T-cell (primary cell): ENCODE measurements around the gene ST3GAL3. TPM values are rescaled to one million over a fixed set of nuclear protein-coding genes. Genes with fewer than 3 reads are reported as not detected.

Experiments used
- ATAC-seq, 4 experiments: fragments of 200-7000 bp in 3 of 4; fragments of 150-1000 bp in 1 of 4; cut with Tn5 transposase; replicated peaks in 1 of 4; 1 replicate in 3 of 4; 2 replicates in 1 of 4; pipeline ENCODE4 v1.10.0; 2021; ENCODE audit warnings: moderate library complexity in 3 of 4, mild to moderate bottlenecking in 2 of 4, moderate number of reproducible peaks in 1 of 4
- CTCF ChIA-PET, 2 donors: fragments of 300-600 bp; sonication (Branson Sonifier 250); formaldehyde crosslinking; loops; one replicate each; lab custom pipeline; 2022; ENCODE audit warnings: antibody characterized with exemption in 2 of 2; lab: Charles Lee
- POLR2A ChIA-PET, 2 donors: fragments of 300-600 bp; sonication (Branson Sonifier 250); formaldehyde crosslinking; loops; one replicate each; lab custom pipeline; 2022; ENCODE audit warnings: antibody characterized with exemption in 2 of 2; lab: Charles Lee
- DNase-seq, 35 experiments: peaks; one replicate each; pipeline versions ENCODE4 v3.0.0 to v3.0.0-alpha.2; 2013 to 2023
- H3K27ac ChIP-seq: one replicate; pipeline ENCODE4 v1.5.1; 2013; ENCODE audit warnings: low read length
- H3K27me3 ChIP-seq, 2 experiments: replicated peaks in 1 of 2; 1 replicate in 1 of 2; 2 replicates in 1 of 2; pipeline versions ENCODE4 v1.6.1 to v1.7.0; 2013; ENCODE audit warnings: low read length in 1 of 2, mixed read lengths in 1 of 2; ENCODE audit not compliant: control insufficient read depth in 2 of 2, insufficient read depth in 2 of 2; ENCODE audit errors: extremely low read depth in 1 of 2
- H3K36me3 ChIP-seq, 2 donors: 1 replicate in 1 of 2; 2 replicates in 1 of 2; pipeline versions ENCODE4 v1.6.1 to v1.7.0; 2013; ENCODE audit warnings: low read length in 1 of 2; ENCODE audit not compliant: control insufficient read depth in 2 of 2, insufficient read depth in 1 of 2; ENCODE audit errors: extremely low read depth in 1 of 2
- H3K4me1 ChIP-seq, 2 experiments: 1 replicate in 1 of 2; 2 replicates in 1 of 2; pipeline versions ENCODE4 v1.6.1 to v1.7.0; 2013; ENCODE audit warnings: low read length in 2 of 2, mixed read lengths in 1 of 2; ENCODE audit not compliant: insufficient read depth in 2 of 2, control insufficient read depth in 1 of 2; ENCODE audit errors: extremely low read depth in 1 of 2
- H3K4me3 ChIP-seq, 2 donors: 1 replicate in 1 of 2; 2 replicates in 1 of 2; pipeline versions ENCODE4 v1.5.1 to v1.7.0; 2013; ENCODE audit warnings: mild to moderate bottlenecking in 2 of 2, low read length in 1 of 2, moderate library complexity in 1 of 2; ENCODE audit not compliant: control insufficient read depth in 1 of 2; ENCODE audit errors: extremely low read depth in 1 of 2
- H3K9me3 ChIP-seq: 2 replicates; pipeline ENCODE4 v1.7.0; 2013
- H3K27ac Mint-ChIP-seq, 2 donors: one replicate each; pipeline ENCODE4 v1.8.0; 2020 to 2021; ENCODE audit warnings: mild to moderate bottlenecking in 2 of 2, mixed read lengths in 2 of 2
- H3K27me3 Mint-ChIP-seq, 2 donors: one replicate each; pipeline ENCODE4 v1.8.0; 2021 to 2022; ENCODE audit warnings: mixed read lengths in 2 of 2
- H3K36me3 Mint-ChIP-seq: one replicate; pipeline ENCODE4 v1.8.0; 2021; ENCODE audit warnings: mixed read lengths
- H3K4me1 Mint-ChIP-seq, 3 donors: one replicate each; pipeline ENCODE4 v1.8.0; 2020 to 2022; ENCODE audit warnings: mixed read lengths in 3 of 3, mild to moderate bottlenecking in 1 of 3
- H3K4me3 Mint-ChIP-seq, 3 donors: one replicate each; pipeline ENCODE4 v1.8.0; 2020 to 2022; ENCODE audit warnings: mild to moderate bottlenecking in 3 of 3, mixed read lengths in 3 of 3, moderate library complexity in 3 of 3
- H3K9me3 Mint-ChIP-seq, 3 donors: one replicate each; pipeline ENCODE4 v1.8.0; 2020 to 2022; ENCODE audit warnings: mixed read lengths in 3 of 3
- WGBS: methylation state at CpG from one replicate; pipeline ENCODE4 v1.1.5; 2013; ENCODE audit warnings: missing lambda C conversion rate; ENCODE audit not compliant: insufficient coverage; 5-methylcytosine and 5-hydroxymethylcytosine counted together
- total RNA-seq, 35 experiments: library from RNA in 6 of 35; stranded (reverse) in 6 of 35; fragments of 120-200 nt in 1 of 35; gene quantifications; one replicate each; pipeline versions ENCODE4 v1.2.1 to v1.2.4 and lab custom pipeline; 2013 to 2026

The ST3GAL3 gene
- total RNA-seq, 5 donors from 2014 or later (not counting 1 experiment from before 2014, with no cell fraction given) = 21.9 to 29.8 (median 24.4) TPM

- CTCF ChIA-PET = no interaction called here
- H3K27ac ChIP-seq = no peak overlapping the region
- no peaks in the 10 kb centered on the region for H3K27me3 ChIP-seq
- POLR2A ChIA-PET = no interaction called here
- no peak overlapping the region for H3K4me3 Mint-ChIP-seq
- ATAC-seq (no peak), DNase-seq (no peak)
- no peaks in the 10 kb centered on the region for H3K9me3 Mint-ChIP-seq
- no peaks in the 10 kb centered on the region for H3K9me3 ChIP-seq
- peaks cover 29% of the 10 kb centered on the region for H3K36me3 Mint-ChIP-seq
- H3K4me1 Mint-ChIP-seq = peaks cover 0 to 7% (median 4%) of the 10 kb centered on the region in 3 donors
- H3K27me3 Mint-ChIP-seq = no peaks in the 10 kb centered on the region
- no CpG with 5 or more reads among the region's 1 CpG for WGBS
- no peak overlapping the region for H3K27ac Mint-ChIP-seq
- H3K36me3 ChIP-seq = peaks cover 0 to 2% of the 10 kb centered on the region in 2 donors
- no peaks in the 10 kb centered on the region for H3K4me1 ChIP-seq
- no peak overlapping the region for H3K4me3 ChIP-seq
Measured at GRCh38 chr1:43847290-43847689, 140.0 kb downstream of the ST3GAL3 start.

- Mint-ChIP-seq H3K36me3 (peaks cover 24% of the 10 kb centered on the region), H3K4me3 (no peak overlapping the region), H3K27ac (no peak overlapping the region), H3K4me1 (peaks cover under 1 to 10% (median 7%) of the 10 kb centered on the region in 3 donors), H3K9me3 (no peaks in the 10 kb centered on the region), H3K27me3 (no peaks in the 10 kb centered on the region)
- ChIA-PET POLR2A (no interaction called here), CTCF (no interaction called here)
- Histone ChIP-seq H3K27me3 (no peaks in the 10 kb centered on the region), H3K4me1 (no peaks in the 10 kb centered on the region), H3K9me3 (no peaks in the 10 kb centered on the region), H3K36me3 (peaks cover 0 to 2% of the 10 kb centered on the region in 2 donors), H3K27ac (no peak overlapping the region), H3K4me3 (no peak overlapping the region)
- no peak for DNase-seq
- no peak for ATAC-seq
- WGBS = no CpG with 5 or more reads among the region's 4 CpGs
Measured at GRCh38 chr1:43847882-43848281, 140.5 kb downstream of the ST3GAL3 start.

GRCh38 chr1:43849670-43850069 is 142.3 kb downstream of the ST3GAL3 start:
- Histone ChIP-seq H3K4me3 (no peak overlapping the region), H3K4me1 (peaks cover 0 to 10% of the 10 kb centered on the region in 2 experiments), H3K9me3 (no peaks in the 10 kb centered on the region), H3K27ac (no peak overlapping the region), H3K27me3 (no peaks in the 10 kb centered on the region), H3K36me3 (peaks cover 0 to 2% of the 10 kb centered on the region in 2 donors)
- no CpG with 5 or more reads among the region's 1 CpG for WGBS
- no peak overlapping the region for H3K4me3 Mint-ChIP-seq
- no peak overlapping the region for H3K27ac Mint-ChIP-seq
- DNase-seq (no peak), ATAC-seq (no peak)
- CTCF ChIA-PET = interaction anchor here in 1 of 2 donors (0.7 kb wide), 1 partner anchor 435 kb away, joined by 3 read pairs; no protein-coding TSS in a partner anchor
- POLR2A ChIA-PET = interaction anchor here (0.6 kb wide), 2 partner anchors 20 to 37 kb away, joined by 3 read pairs; no protein-coding TSS in a partner anchor
- H3K9me3 Mint-ChIP-seq = no peaks in the 10 kb centered on the region
- H3K4me1 Mint-ChIP-seq = peaks cover 10 to 18% (median 17%) of the 10 kb centered on the region in 3 donors
- peaks cover 16% of the 10 kb centered on the region for H3K36me3 Mint-ChIP-seq
- H3K27me3 Mint-ChIP-seq = no peaks in the 10 kb centered on the region

GRCh38 chr1:43850591-43851233 is 143.4 kb downstream of the ST3GAL3 start:
- CTCF ChIA-PET = no interaction called here
- Mint-ChIP-seq H3K9me3 (no peaks in the 10 kb centered on the region), H3K4me3 (no peak overlapping the region), H3K27me3 (no peaks in the 10 kb centered on the region), H3K36me3 (peaks cover 18% of the 10 kb centered on the region), H3K27ac (no peak overlapping the region), H3K4me1 (peaks cover 10 to 18% (median 17%) of the 10 kb centered on the region in 3 donors)
- peaks cover 0 to 10% of the 10 kb centered on the region in 2 experiments for H3K4me1 ChIP-seq
- no peak overlapping the region for H3K27ac ChIP-seq
- H3K27me3 ChIP-seq = no peaks in the 10 kb centered on the region
- H3K4me3 ChIP-seq = no peak overlapping the region
- ATAC-seq (no peak), DNase-seq (no peak)
- no peaks in the 10 kb centered on the region for H3K9me3 ChIP-seq
- H3K36me3 ChIP-seq = peaks cover 0 to 2% of the 10 kb centered on the region in 2 donors
- WGBS = 98% methylated on average over 6 of the region's 8 CpGs
- POLR2A ChIA-PET = no interaction called here

- Mint-ChIP-seq H3K36me3 (peaks cover 28% of the 10 kb centered on the region), H3K4me1 (peaks cover 10 to 18% (median 17%) of the 10 kb centered on the region in 3 donors), H3K27me3 (no peaks in the 10 kb centered on the region), H3K9me3 (no peaks in the 10 kb centered on the region), H3K27ac (no peak overlapping the region), H3K4me3 (no peak overlapping the region)
- 100% methylated on average over 13 of the region's 17 CpGs for WGBS
- Histone ChIP-seq H3K27ac (no peak overlapping the region), H3K27me3 (no peaks in the 10 kb centered on the region), H3K4me3 (no peak overlapping the region), H3K9me3 (no peaks in the 10 kb centered on the region), H3K4me1 (peaks cover 0 to 10% of the 10 kb centered on the region in 2 experiments), H3K36me3 (peaks cover 0 to 2% of the 10 kb centered on the region in 2 donors)
- no peak for DNase-seq
- ChIA-PET POLR2A (no interaction called here), CTCF (no interaction called here)
- ATAC-seq = no peak
Measured at GRCh38 chr1:43851561-43852338, 144.4 kb downstream of the ST3GAL3 start.

- Histone ChIP-seq H3K36me3 (peaks cover 0 to 2% of the 10 kb centered on the region in 2 donors), H3K4me3 (no peak overlapping the region), H3K4me1 (peaks cover 0 to 10% of the 10 kb centered on the region in 2 experiments), H3K27me3 (no peaks in the 10 kb centered on the region), H3K9me3 (no peaks in the 10 kb centered on the region), H3K27ac (no peak overlapping the region)
- DNase-seq (peak in 29 of 35 experiments; percentile 5 to 62 (median 27)), ATAC-seq (peak in 2 of 4 experiments; percentile 33 to 60)
- Mint-ChIP-seq H3K27ac (peak overlapping the region in 1 of 2 donors; percentile 31), H3K4me1 (peaks cover 10 to 17% (median 14%) of the 10 kb centered on the region in 3 donors), H3K9me3 (no peaks in the 10 kb centered on the region), H3K27me3 (no peaks in the 10 kb centered on the region), H3K4me3 (no peak overlapping the region), H3K36me3 (peaks cover 30% of the 10 kb centered on the region)
- ChIA-PET POLR2A (no interaction called here), CTCF (no interaction called here)
- WGBS = 72% methylated on average over 2 of the region's 7 CpGs
Measured at GRCh38 chr1:43853161-43853921, 146.0 kb downstream of the ST3GAL3 start.
